ENCODE measurements around the gene AGRN.
A peak's percentile ranks its signal among the peaks of the same experiment; 100 is the strongest.

Gene AGRN

GRCh38 chr1:1020000-1020404 is at the start of gene AGRN:
Gene AGRN (plus strand): TSS chr1:1020120. CDS start chr1:1020173, 53 bp downstream.
- H3K4me1 Mint-ChIP-seq, result peaks cover 28% of the 10 kb centered on the region
- no peak within 1 kb of the TSS for H3K27ac Mint-ChIP-seq
- H3K36me3 Mint-ChIP-seq (ENCODE audit: low read depth), result peaks cover 3% of the 10 kb centered on the region
- peak; percentile 70 for DNase-seq
- no peaks in the 10 kb centered on the region for H3K27me3 Mint-ChIP-seq (ENCODE audit: low read depth, poor library complexity)
- TF ChIP-seq, protein P1, sequence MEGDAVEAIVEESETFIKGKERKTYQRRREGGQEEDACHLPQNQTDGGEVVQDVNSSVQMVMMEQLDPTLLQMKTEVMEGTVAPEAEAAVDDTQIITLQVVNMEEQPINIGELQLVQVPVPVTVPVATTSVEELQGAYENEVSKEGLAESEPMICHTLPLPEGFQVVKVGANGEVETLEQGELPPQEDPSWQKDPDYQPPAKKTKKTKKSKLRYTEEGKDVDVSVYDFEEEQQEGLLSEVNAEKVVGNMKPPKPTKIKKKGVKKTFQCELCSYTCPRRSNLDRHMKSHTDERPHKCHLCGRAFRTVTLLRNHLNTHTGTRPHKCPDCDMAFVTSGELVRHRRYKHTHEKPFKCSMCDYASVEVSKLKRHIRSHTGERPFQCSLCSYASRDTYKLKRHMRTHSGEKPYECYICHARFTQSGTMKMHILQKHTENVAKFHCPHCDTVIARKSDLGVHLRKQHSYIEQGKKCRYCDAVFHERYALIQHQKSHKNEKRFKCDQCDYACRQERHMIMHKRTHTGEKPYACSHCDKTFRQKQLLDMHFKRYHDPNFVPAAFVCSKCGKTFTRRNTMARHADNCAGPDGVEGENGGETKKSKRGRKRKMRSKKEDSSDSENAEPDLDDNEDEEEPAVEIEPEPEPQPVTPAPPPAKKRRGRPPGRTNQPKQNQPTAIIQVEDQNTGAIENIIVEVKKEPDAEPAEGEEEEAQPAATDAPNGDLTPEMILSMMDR (IDR thresholded peaks at IDR 0.05), result no peak
- H3K9me3 Mint-ChIP-seq, result peaks cover 4% of the 10 kb centered on the region
- peak within 1 kb of the TSS; percentile 70 for H3K4me3 Mint-ChIP-seq

- Mint-ChIP-seq H3K27ac (no peak overlapping the region), H3K36me3 (ENCODE audit: low read depth) (peaks cover 2% of the 10 kb centered on the region), H3K4me1 (peaks cover 4% of the 10 kb centered on the region), H3K9me3 (peaks cover 3% of the 10 kb centered on the region), H3K27me3 (ENCODE audit: low read depth, poor library complexity) (peaks cover 87% of the 10 kb centered on the region), H3K4me3 (no peak overlapping the region)
- DNase-seq, result no peak
- TF ChIP-seq, protein P1 (IDR thresholded peaks at IDR 0.05), result no peak
Measured at GRCh38 chr1:970242-970972, 49.5 kb upstream of the AGRN start.

DNA sequence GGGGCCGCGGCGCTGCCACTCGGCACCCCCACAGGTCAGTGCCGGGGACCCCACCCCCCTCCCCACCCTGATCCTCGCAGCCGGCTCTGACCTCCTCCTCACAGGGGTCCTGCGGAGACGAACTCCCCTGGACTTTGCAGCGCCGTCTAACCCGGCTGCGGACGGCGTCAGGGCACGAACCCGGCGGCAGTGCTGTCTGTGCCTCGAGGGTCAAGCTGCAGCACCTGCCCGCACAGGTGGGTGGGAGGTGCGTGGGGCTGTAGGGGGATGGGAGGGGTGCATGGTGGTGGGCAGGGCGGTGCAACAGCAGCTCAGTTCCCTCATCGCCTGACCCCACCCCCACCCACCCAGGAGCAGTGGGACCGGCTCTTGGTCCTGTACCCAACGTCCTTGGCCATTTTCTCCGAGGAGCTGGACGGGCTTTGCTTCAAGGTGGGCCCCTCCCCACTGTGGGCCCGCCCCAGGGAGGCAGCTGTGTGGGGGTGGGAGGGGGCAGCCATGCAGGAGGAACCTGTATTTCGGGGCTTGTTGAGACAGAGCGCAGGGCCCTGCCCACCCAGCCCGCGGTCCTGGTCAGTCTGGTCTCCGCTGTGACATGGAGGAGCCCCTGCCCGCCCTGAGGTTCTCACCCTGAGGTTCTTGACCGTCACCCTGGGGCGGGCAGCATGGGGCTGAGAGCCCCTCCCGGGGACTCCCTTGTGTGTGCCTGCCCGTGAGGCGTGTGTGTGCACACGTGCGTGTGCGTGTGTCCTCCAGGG is 48.8 kb upstream of the AGRN start:
- Mint-ChIP-seq H3K27me3 (ENCODE audit: low read depth, poor library complexity) (peaks cover 87% of the 10 kb centered on the region), H3K27ac (no peak overlapping the region), H3K4me3 (no peak overlapping the region), H3K36me3 (ENCODE audit: low read depth) (no peaks in the 10 kb centered on the region), H3K4me1 (peaks cover 9% of the 10 kb centered on the region), H3K9me3 (peaks cover 3% of the 10 kb centered on the region)
- TF ChIP-seq, protein P1 (IDR thresholded peaks at IDR 0.05), result no peak
- DNase-seq, result no peak

- no peaks in the 10 kb centered on the region for H3K36me3 Mint-ChIP-seq (ENCODE audit: low read depth)
- peaks cover 3% of the 10 kb centered on the region for H3K9me3 Mint-ChIP-seq
- no peak overlapping the region for H3K4me3 Mint-ChIP-seq
- DNase-seq, result no peak
- peaks cover 9% of the 10 kb centered on the region for H3K4me1 Mint-ChIP-seq
- H3K27me3 Mint-ChIP-seq (ENCODE audit: low read depth, poor library complexity), result peaks cover 83% of the 10 kb centered on the region
- TF ChIP-seq, protein P1 (IDR thresholded peaks at IDR 0.05), result no peak
- H3K27ac Mint-ChIP-seq, result no peak overlapping the region
Measured at GRCh38 chr1:971751-972506, 48.0 kb upstream of the AGRN start.

GRCh38 chr1:972726-973458 is 47.0 kb upstream of the AGRN start:
- no peak overlapping the region for H3K4me3 Mint-ChIP-seq
- no peak overlapping the region for H3K27ac Mint-ChIP-seq
- H3K27me3 Mint-ChIP-seq (ENCODE audit: low read depth, poor library complexity), result peaks cover 73% of the 10 kb centered on the region
- H3K4me1 Mint-ChIP-seq, result peaks cover 9% of the 10 kb centered on the region
- no peak for DNase-seq
- H3K9me3 Mint-ChIP-seq, result peaks cover 3% of the 10 kb centered on the region
- TF ChIP-seq, protein P1 (IDR thresholded peaks at IDR 0.05), result no peak
- no peaks in the 10 kb centered on the region for H3K36me3 Mint-ChIP-seq (ENCODE audit: low read depth)

Data from nephron progenitor cell (in vitro differentiated cells).